OCI-LY3 (cell line): Measurements from ENCODE around the gene PDZRN3.

Source experiments
- H2AFZ ChIP-seq: fragments of 200-600, 300-600 bp; shearing (Covaris generic); 2 replicates; pipeline ENCODE4 v1.6.0; 2014; ENCODE audit warnings: antibody characterized with exemption, low read depth, low read length
- H3K27ac ChIP-seq: fragments of 200-600, 300-600 bp; sonication (generic); 2 replicates; pipeline ENCODE4 v1.5.1; 2014; ENCODE audit warnings: mild to moderate bottlenecking, low read length, moderate library complexity, mixed read lengths
- H3K27me3 ChIP-seq: fragments of 200-600, 300-600 bp; sonication (generic); 2 replicates; pipeline ENCODE4 v1.6.1; 2014; ENCODE audit warnings: low read depth, low read length, mixed read lengths
- H3K36me3 ChIP-seq: fragments of 200-600, 300-600 bp; sonication (generic); replicated peaks from 2 replicates; pipeline ENCODE3; 2014; ENCODE audit warnings: low read depth, low read length, mixed read lengths
- H3K4me1 ChIP-seq: fragments of 300-600, 200-600 bp; sonication (generic); 2 replicates; pipeline ENCODE4 v1.6.1; 2014; ENCODE audit warnings: low read length, mixed read lengths
- H3K4me2 ChIP-seq: fragments of 200-600, 300-600 bp; sonication (generic); 2 replicates; pipeline ENCODE4 v1.6.1; 2014; ENCODE audit warnings: low read length, mixed read lengths
- H3K4me3 ChIP-seq: fragments of 300-600, 200-600 bp; sonication (generic); 2 replicates; pipeline ENCODE4 v1.5.1; 2014; ENCODE audit warnings: antibody characterized with exemption, mild to moderate bottlenecking, low read length, moderate library complexity
- H3K79me2 ChIP-seq: fragments of 300-600, 200-600 bp; shearing (Covaris generic); 2 replicates; pipeline ENCODE4 v1.6.1; 2014; ENCODE audit warnings: mild to moderate bottlenecking, low read length, mixed read lengths
- H3K9ac ChIP-seq: fragments of 300-600, 200-600 bp; shearing (Covaris generic); 2 replicates; pipeline ENCODE4 v1.6.0; 2014; ENCODE audit warnings: mild to moderate bottlenecking, low read length, moderate library complexity
- H3K9me3 ChIP-seq: fragments of 200-600, 300-600 bp; shearing (Covaris generic); 2 replicates; pipeline ENCODE4 v1.6.1; 2014; ENCODE audit warnings: low read length, mixed read lengths; ENCODE audit not compliant: insufficient read depth
- H4K20me1 ChIP-seq: fragments of 200-600, 300-600 bp; sonication (generic); 2 replicates; pipeline ENCODE4 v1.6.1; 2016; ENCODE audit warnings: low read length, mixed read lengths; ENCODE audit not compliant: insufficient read depth
- CTCF ChIP-seq: fragments of 200-600, 300-600 bp; sonication (generic); IDR thresholded peaks from 2 replicates; pipeline ENCODE4 v1.5.1; 2014; ENCODE audit warnings: antibody characterized with exemption, low read length, low read depth
- EZH2phosphoT487 ChIP-seq: fragments of 200-600 bp; shearing (Covaris generic); IDR thresholded peaks from 2 replicates; pipeline ENCODE4 v1.6.1; 2018; ENCODE audit warnings: antibody characterized with exemption, mixed run types, low read depth

PDZRN3 gene

GRCh38 chr3:73582535-73582934, 42.2 kb downstream of the PDZRN3 start:
- H3K9ac ChIP-seq, result no peak overlapping the region
- H2AFZ ChIP-seq, result no peak overlapping the region
- no peaks in the 10 kb centered on the region for H3K9me3 ChIP-seq
- H3K4me3 ChIP-seq, result no peak overlapping the region
- H3K27me3 ChIP-seq, result no peaks in the 10 kb centered on the region
- H3K36me3 ChIP-seq, result no peaks in the 10 kb centered on the region
- TF ChIP-seq CTCF (no peak), EZH2phosphoT487 (no peak)
- H3K4me1 ChIP-seq, result no peaks in the 10 kb centered on the region
- no peak overlapping the region for H3K4me2 ChIP-seq
- no peaks in the 10 kb centered on the region for H4K20me1 ChIP-seq
- no peaks in the 10 kb centered on the region for H3K79me2 ChIP-seq
- H3K27ac ChIP-seq, result no peak overlapping the region

GRCh38 chr3:73581134-73581846, 43.5 kb downstream of the PDZRN3 start:
- H3K79me2 ChIP-seq, result no peaks in the 10 kb centered on the region
- H3K4me1 ChIP-seq, result no peaks in the 10 kb centered on the region
- H3K4me2 ChIP-seq, result no peak overlapping the region

DNA sequence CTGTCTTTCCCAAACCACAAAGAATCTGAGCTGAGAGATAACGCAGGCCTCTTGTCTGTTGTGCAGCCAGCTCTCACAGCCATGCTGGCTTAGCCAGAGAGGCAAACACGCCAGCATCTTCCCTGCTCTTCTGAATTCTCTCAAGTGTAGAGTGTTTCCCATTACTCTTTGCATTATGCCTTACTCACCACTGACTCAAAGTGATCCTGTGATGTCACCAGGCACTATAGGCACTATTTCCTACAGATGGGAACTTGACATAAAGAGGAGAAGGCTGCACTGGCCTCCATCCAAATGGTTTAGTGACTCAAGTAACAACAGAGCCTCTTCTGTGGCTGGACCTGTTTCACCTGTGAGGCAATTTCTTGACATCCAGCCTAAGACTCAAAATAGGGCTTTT, 44.4 kb downstream of the PDZRN3 start:
- H3K27me3 ChIP-seq, result peaks cover 6% of the 10 kb centered on the region; the same call in 1 of the 2 replicates
- no peak overlapping the region for H3K9ac ChIP-seq
- no peak overlapping the region for H3K4me2 ChIP-seq
- no peaks in the 10 kb centered on the region for H3K79me2 ChIP-seq
- no peaks in the 10 kb centered on the region for H3K9me3 ChIP-seq
- TF ChIP-seq CTCF (no peak), EZH2phosphoT487 (no peak)
- H3K36me3 ChIP-seq, result no peaks in the 10 kb centered on the region
- H3K4me1 ChIP-seq, result no peaks in the 10 kb centered on the region
- no peak overlapping the region for H2AFZ ChIP-seq
- H3K27ac ChIP-seq, result no peak overlapping the region
- H3K4me3 ChIP-seq, result no peak overlapping the region
- no peaks in the 10 kb centered on the region for H4K20me1 ChIP-seq

More at GRCh38 chr3:73581134-73581846, 43.5 kb downstream of the PDZRN3 start:
- no peak overlapping the region for H3K9ac ChIP-seq
- no peak for TF ChIP-seq CTCF
- no peak for TF ChIP-seq EZH2phosphoT487
- no peak overlapping the region for H3K27ac ChIP-seq
- H3K9me3 ChIP-seq, result no peaks in the 10 kb centered on the region
- H2AFZ ChIP-seq, result no peak overlapping the region
- no peaks in the 10 kb centered on the region for H4K20me1 ChIP-seq
- H3K27me3 ChIP-seq, result no peaks in the 10 kb centered on the region
- H3K36me3 ChIP-seq, result no peaks in the 10 kb centered on the region
- H3K4me3 ChIP-seq, result no peak overlapping the region

- Histone ChIP-seq H3K36me3 (no peaks in the 10 kb centered on the region), H3K79me2 (no peaks in the 10 kb centered on the region), H3K27me3 (peaks cover 14% of the 10 kb centered on the region; the same call in 1 of the 2 replicates), H3K27ac (no peak overlapping the region), H3K4me2 (no peak overlapping the region), H4K20me1 (no peaks in the 10 kb centered on the region), H3K4me3 (no peak overlapping the region), H3K9ac (no peak overlapping the region), H3K9me3 (no peaks in the 10 kb centered on the region), H3K4me1 (no peaks in the 10 kb centered on the region), H2AFZ (no peak overlapping the region)
- TF ChIP-seq CTCF (no peak), EZH2phosphoT487 (no peak)
Measured at GRCh38 chr3:73577704-73578103, 47.0 kb downstream of the PDZRN3 start.
